NCI-H82 treated with DMSO at 0.1 percent for 48 hours (cell line): ENCODE results near the gene C1QL4.
"Not testable (repeated sequence)": the region's sequence is repeated elsewhere in the genome, so short reads cannot be mapped to it uniquely, and the experiment has no call there.

Source experiments
- DNase-seq: peaks from one replicate; lab custom pipeline; 2025; ENCODE audit not compliant: unreplicated experiment; lab: John Stamatoyannopoulos, UW

The C1QL4 gene

DNA sequence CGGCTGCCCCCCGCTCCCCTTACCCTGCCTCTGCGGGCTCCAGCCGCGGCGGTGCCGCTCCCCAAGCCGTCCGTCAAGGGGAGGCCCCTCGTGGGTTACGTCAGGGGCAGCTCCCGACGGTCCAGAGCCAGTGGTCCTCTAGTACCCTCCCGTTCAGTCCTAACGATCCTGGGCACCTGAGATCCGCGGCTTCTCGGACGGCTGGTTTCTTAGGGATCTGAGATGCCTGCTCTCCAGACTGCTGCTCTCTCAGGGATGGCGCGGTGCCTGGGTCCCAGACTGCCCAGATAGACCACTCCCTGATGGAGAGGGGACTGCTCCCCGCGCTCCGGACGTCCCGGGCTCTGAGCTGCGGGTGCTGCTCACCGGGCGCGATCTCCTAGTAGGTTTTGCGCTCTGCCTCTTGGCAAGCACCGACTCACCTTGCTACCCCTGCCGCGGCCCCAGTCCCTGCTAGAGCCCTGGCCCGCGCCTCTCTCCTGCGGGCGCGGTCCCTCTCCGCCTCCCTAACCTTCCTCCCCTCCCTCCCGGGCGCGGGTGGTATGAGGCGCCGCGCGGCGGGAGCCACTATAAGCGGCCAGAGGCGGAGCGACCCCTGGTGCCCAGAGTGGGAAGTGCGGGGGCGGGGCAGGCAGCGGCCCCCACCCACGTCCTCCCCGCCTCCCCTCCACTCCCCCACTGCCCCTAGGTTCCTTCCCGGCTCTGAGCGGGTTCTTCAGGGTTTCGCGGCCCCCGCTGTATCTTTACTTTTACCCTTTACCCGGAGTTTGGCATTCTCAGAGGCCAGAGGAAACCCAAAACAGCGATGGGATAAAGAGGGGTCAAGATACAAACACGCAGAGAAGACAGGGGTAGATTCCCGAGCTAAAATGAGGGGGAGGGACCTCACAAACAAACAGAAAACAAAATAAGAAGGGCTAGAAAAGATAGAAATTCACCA lies at the start of gene C1QL4:
Gene C1QL4, minus strand, starts transcription at position 544 of the 940 bp plus-strand sequence. CDS start 711 bp downstream, outside the sequence.
- DNase-seq, result peak; percentile 74

DNA sequence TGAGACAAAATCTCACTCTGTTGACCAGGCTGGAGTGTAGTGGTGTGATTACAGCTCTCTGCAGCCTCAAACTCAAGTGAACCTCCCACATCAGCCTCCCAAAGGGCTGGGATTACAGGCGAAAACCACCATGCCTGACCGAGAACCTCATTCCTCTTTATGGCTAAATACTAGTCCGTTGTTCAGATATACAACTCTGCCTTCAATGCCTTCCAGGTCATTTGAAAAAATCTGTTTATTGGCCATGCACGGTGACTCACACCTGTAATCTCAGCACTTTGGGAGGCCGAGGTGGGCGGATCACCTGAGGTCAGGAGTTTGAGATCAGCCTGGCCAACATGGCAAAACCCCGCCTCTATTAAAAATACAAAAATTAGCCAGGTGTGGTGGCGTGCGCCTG lies 43.2 kb upstream of the C1QL4 start:
- not testable (repeated sequence) for DNase-seq

DNA sequence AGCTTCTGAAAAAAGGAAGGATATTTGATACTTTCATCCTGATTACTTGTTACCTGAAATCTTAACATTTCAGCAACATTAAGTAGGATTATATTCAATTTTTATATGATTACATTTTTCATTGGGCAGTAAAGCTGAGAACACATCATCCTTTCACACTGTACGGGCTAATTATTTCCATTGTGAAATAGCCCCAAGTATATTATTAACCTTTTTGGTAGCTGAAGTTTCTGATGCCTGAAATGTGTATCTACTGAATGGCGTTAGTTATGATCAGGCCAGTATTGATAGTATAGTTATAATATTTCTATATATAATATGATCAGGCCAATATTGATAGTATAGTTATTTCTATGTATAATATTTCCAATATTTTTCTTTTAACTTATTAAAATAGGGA lies 40.4 kb upstream of the C1QL4 start:
- no peak for DNase-seq

DNA sequence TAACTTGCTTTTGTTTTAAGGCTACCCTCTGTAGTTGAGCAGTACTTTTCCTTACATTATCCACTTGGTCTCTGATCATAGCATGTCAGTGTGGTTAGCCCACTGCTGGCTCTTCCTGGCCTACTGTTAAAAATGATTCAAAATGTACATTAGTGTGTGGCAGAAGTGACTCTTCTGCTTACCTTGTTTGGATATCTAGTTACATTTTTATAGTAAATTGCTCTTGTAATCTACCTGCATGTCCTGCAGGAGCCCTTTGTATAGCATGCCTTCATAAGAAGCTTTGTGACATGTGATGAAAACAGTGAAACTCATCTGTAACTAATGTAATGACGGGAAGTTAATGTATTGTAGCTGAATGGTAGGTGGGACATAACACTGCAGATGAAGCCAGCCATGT lies 38.4 kb upstream of the C1QL4 start:
- DNase-seq, result no peak

DNA sequence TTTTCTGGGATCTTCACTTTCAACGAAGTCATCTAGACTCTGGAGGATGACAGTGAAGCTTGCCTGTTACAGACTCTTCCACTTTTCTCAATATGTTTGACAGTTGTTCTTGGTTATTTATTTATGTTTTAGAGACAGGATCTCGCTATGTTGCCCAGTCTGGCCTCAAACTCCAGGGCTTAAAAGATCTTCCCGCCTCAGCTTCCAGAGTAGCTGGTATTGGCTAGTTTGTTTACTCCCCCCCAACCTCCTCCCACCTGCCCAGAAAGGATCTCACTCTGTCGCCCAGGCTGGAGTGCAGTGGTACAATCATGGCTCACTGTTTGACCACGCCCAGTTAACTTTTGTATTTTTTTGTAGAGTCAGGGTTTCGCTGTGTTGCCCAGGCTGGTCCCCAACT lies 33.6 kb upstream of the C1QL4 start:
- DNase-seq, result no peak

DNA sequence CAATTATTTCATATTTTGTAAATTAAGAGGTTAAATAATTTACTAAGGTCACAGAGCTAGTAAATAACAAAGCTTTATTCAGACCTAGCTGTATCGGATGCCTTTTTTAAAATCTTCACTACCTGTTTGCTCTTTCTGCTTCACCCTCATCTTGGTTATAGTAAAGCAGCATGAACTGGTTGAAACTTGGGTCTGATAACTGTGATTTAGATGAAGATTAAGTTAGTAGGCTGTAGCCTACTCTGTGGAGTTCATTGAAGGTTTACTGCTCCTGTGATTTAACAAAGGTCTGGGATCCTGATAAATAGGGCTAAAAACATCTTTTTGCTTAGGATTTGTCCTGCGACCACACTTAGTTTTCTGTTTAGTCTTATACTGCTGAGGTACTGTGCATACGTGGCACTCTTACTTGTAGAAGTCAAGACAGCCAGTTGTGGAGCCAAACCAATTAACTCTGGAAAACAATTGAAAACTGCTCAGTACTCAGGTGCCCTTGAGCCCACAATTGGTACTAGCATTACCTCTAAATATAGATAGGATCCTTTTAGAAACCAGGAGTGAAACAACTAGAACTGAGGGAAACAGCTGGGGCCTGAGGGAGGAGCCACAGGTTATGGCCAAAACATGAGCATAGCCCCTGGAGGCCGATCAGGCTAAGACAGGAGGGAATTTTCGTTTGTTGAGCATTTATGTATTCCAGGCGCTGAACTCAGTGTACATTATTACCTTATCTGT lies 32.6 kb upstream of the C1QL4 start:
- DNase-seq, result peak; percentile 34

DNA sequence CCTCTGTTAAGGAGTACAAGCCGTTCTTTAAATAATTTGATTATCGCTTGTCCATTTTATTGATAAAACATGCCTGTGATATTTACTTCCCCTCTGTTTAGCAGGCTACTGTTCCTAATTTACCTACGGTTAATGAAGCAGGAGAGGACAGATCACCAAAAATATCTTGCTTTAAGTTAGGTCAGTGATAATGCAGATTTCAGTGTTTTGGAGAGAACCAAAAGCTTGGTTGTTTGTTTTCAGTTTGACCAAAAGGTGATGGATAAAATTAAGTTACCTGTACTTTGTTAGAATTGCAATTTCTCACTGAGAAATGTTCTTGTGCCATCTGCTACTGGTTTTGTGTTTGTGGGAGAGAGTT lies 31.2 kb upstream of the C1QL4 start:
- DNase-seq, result no peak

DNA sequence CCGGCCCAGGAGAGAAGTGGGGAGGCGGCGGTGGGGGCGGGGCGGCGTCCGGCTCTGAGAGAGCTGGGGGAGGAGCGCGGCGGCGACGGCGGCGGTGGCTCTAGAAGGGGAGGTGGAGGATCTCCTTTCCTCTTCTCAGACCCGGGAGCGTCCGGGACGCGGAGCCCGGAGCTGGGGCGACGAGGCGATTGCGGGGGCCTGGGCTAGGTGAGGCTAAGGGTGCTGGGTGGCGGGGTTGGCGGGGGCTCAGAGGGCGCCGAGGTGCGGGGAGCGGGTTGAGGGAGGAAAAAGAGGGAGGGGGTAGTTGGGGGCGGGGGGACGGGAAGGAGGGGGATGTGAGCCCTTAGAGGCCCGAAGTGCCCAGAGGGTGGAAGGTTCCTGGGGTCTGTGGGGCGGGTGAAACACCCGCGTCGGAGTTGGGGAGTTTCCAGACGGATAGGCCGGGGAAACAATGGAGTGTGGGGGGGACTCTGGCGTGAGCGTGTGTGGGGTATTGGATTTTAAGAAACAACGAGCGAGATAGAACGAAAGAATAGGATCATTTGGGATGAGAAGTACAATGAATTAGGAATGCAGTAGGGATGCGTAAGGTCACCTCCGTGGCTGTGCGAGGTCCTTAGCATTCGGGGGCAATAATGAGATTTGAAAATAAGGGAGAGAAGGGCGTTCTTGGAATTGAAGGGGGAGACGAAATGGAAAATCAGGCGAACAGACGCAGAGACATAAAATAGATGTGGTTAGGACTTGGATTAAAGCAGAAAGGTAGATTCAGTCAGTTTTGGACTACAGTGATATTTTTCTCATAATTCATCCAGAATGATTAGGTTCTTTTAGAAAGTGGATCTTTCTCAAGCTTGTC lies 30.6 kb upstream of the C1QL4 start, which contains the start of gene SPATS2:
Gene SPATS2, plus strand, starts transcription at position 82 of the 859 bp plus-strand sequence. CDS start 93,551 bp downstream, outside the sequence.
- no peak for DNase-seq

DNA sequence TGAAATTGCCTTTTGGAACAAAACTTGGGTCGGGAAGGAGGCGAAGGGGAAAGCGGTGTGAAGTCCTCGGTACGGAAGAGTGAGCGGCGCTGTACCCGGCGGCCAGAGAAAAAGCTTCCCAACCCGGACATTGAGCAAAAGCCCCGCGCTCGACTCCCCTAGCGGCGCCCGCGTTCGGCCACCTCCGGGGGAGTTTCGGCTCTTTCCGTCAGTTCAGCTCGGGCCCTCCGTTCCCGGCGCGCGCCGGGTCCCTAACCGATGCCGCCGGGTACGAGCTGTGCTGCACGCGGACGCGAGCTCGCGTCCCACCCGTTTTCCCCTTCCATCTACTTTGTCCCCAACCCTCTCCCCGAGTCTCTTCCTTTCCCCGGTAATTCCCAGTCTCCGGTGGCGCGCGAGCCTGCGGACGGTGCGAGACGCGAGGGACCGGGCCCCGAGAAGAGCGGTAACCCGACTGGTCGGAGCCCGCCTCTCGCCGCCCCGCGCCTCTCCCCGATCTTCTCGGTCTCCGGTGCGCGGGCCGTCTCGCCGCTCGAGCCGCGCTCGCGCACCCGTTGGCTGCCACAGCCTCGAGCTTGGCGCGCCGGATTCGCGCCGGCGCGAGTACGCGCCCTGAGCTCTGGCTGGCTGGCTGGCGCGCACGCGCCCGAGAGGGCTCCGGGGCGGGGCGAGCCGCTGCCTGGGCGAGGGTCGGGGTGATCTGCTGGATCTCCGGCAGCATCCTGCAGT lies 29.8 kb upstream of the C1QL4 start:
- peak; percentile 80 for DNase-seq

DNA sequence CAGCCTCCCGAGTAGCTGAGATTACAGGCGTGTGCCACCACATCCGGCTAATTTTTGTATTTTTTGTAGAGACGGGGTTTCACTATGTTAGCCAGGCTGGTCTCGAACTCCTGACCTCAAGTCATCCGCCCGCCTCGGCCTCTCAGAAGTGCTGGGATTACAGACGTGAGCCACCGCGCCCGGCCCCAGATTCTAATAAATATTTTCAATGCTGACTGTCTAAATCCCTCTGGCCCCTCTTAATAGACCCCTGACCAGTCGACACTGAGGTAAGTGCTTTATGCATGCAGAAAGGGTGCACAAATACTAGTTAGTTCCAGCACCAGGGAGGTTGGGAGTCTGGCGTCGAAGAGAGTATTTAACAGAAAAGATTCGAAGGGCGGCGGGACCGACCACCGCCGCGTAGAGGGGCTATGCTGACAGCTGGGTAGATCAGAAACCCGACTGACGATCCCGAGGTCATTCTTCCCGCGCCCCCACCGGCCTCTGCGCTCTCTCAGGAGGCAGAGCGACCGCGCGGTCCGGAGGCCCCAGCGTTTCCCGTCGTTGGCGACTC lies 29.2 kb upstream of the C1QL4 start:
- peak; percentile 49 for DNase-seq

DNA sequence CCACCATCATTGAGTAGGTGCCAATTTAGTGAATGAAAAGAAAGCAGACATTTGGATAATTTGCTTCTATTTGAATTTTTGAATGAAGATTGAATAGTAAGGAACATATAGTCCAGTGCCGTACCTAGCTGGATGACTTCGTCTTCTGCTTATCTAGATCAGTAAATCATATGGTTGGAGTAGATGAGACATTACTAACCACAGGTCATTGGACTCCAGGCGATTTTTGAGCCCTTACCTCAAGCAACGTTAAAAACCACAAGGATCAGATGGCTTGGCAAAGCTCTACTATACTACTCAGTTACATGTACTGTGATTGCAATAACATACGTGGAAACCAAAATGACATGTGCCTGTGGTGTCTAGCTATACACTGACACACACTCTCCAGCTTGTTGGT lies 28.6 kb upstream of the C1QL4 start:
- DNase-seq, result no peak

DNA sequence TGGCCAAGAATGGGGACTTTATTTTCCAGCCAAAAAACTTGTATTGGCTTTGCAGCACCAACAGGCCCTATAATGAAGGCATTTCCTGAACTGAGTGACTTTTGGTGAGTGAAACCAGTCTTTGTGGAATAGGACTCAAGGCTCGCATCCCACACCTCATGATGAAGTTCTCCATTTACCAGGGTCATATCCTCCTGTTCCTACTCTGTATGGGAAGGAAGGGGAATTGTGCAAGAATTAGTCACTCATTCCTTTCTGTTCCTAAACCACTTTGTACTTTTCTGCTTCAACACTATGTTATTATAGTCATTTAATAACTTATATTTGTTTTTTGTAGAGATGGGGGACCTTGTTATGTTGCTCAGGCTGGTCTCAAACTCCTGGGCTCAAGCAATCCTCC lies 28.0 kb upstream of the C1QL4 start:
- no peak for DNase-seq

DNA sequence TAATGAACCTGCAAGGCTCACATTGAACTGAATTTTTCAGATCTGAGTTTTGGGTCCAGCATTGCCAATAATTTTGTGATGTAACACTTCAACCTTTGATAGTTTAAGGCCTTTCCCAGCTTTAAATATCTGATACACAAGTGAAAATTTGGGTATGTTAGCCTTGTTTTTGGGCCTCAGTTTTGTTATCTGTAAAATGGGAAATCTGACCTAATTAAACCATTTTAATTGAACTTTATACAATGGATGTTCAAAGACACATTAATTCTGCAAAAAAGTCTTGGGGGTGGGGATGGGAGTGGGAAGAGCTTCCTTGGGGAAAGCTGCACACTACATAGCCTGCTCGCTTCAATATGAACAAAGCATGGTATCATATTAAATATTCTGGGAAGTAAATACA lies 25.1 kb upstream of the C1QL4 start:
- no peak for DNase-seq

DNA sequence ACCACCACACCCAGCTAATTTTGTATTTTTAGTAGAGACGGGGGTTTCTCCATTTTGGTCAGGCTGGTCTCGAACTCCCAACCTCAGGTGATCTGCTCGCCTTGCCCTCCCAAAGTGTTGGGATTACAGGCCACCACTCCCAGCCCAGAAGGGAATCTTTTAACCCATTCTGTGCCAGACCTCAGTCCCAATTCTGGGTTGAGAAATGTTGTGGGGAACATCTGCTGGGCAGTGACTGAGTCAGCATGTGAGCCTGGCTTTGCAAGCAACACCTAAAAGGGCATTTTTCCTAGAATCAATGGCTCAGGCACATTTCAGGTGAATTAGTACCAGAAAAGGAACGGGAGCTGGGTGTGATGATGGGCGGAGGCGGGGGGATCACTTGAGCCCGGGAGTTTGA lies 22.7 kb upstream of the C1QL4 start:
- no peak for DNase-seq

DNA sequence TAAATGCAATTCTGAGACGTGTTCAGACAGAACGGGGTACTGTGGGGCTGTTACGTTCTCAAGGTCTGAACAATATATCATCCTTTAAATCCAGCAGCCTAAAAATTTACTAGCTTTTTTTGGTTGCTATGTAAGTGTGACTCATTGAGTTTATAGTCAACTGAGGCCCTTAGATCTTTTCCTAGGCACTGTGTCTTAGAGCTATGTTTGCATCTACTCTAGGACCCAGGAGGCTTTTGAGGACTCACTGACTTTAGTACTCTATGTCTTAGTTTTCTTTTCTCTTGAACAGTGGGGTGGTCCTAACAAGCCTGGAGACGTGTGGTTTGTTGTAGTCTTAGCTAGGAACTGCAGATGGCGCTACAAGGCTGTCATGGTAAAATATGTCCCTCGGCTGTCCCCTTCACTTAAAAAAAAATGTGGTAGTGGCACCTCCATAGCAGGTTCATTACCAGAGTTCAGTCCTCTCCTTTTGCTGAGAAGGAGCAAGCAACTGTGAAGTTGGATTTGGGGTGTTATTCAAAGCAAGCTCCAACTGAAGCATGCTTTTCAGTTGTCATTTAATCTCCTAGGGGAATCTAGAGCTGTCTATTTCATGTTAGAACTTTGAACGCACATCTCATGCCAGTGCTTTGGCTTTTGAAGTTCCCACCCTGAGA lies 21.6 kb upstream of the C1QL4 start:
- peak; percentile 85 for DNase-seq

DNA sequence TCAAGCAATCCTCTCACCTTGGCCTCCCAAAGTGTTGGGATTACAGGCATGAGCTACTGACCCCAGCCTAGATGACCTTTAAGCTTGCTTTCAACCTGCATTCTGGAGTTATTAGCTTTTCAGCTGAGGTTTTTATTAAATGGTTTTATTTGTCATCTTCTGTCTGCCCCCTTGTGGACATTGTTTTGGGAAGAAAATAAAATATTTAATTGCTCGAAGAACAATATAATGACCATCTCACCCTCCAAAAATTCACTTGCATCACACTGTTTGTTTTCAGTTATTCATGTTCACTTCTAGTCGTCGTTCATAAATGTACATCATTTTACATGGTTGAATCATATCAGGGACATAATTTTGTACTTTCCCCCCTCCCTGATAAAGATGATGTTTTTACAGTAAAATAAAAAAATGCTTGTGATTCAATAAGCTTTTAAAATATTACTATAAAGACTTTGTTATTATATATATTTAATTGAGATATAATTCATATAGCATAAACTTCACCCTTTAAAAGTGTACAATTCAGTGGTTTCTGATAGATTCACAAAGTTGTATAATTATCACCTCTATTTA lies 20.2 kb upstream of the C1QL4 start:
- DNase-seq, result no peak

DNA sequence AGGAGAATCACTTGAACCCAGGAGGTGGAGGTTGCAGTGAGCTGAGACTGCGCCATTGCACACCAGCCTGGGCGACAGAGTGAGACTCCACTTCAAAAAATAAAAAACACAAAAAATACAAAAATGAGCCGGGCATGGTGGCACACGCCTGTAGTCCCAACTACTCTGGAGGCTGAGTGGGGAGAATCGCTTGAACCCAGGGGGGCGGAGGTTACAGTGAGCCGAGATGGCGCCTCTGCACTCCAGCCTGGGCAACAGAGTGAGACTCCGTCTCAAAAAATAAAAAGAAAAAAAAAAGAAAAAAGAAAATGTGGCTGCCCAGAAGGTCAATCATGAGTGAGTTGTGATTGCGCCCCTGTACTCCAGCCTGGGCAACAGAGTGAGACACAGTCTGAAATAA lies 18.9 kb upstream of the C1QL4 start:
- DNase-seq, result no peak

DNA sequence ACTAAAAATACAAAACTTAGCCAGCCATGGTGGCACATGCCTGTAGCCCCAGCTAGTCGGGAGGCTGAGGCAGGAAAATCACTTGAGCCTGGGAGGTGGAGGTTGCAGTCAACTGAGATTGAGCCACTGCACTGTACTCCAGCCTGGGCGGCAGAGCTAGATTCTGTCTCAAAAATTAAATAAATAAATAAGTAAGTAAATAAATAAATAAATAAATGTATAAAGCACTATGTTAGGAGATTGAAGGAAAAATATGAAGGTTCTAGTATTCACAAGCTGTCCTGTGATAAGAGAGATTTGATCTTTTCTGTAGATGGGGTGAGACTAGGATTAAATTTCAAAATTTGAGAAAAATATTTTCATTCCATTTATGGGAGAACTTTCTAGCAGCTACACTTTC lies 15.4 kb upstream of the C1QL4 start:
- no peak for DNase-seq

DNA sequence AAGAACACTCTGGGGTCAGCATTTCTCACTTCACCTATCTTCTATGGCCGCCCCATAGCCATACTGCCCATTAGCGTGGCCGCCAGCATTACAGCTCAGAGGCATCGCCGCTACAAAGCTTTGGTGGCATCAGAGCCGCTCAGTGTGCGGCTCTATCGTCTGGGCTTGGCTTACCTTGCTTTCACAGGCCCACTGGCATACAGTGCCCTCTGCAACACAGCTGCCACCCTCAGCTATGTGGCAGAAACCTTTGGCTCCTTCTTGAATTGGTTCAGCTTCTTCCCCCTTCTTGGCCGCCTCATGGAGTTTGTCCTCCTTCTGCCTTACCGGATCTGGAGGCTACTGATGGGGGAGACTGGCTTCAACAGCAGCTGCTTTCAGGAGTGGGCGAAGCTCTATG lies 12.3 kb upstream of the C1QL4 start:
- DNase-seq, result no peak
